H1 (cell line): ENCODE data around the gene CXCL1. TPM values are rescaled to one million over a fixed set of nuclear protein-coding genes. Genes with fewer than 3 reads are reported as not detected.

Experiments used
- CTCF ChIA-PET: fragments of 300-600 bp; sonication (Branson Sonifier 250); formaldehyde crosslinking; loops from one replicate; lab custom pipeline; 2021; ENCODE audit not compliant: partially characterized antibody; lab: Charles Lee
- POLR2A ChIA-PET: fragments of 300-600 bp; sonication (Branson Sonifier 250); formaldehyde crosslinking; loops from one replicate; lab custom pipeline; 2021; ENCODE audit warnings: inconsistent platforms; ENCODE audit not compliant: partially characterized antibody; lab: Charles Lee
- DNase-seq, 2 experiments: peaks; one replicate each; pipeline versions ENCODE4 v3.0.0 to v3.0.0-alpha.2; 2010 to 2022; ENCODE audit warnings: low spot score in 2 of 2, low read depth in 1 of 2, mixed read lengths in 1 of 2
- FAIRE-seq: peaks from 2 replicates; lab custom pipeline; 2011; peaks lifted over from hg19 to GRCh38; lab: Jason Lieb, UNC
- H2AFZ ChIP-seq: 2 replicates; pipeline ENCODE4 v1.8.1; 2012; ENCODE audit warnings: low read length, inconsistent platforms
- H2AK5ac ChIP-seq: 2 replicates; pipeline ENCODE4 v1.6.1; 2013; ENCODE audit warnings: low read depth, low read length
- H2BK120ac ChIP-seq: replicated peaks from 2 replicates; pipeline ENCODE3; 2013; ENCODE audit warnings: low read depth, low read length, inconsistent platforms
- H2BK12ac ChIP-seq: 2 replicates; pipeline ENCODE4 v1.6.1; 2013; ENCODE audit warnings: low read depth, low read length
- H2BK15ac ChIP-seq: 2 replicates; pipeline ENCODE4 v1.6.1; 2013; ENCODE audit warnings: low read length
- H2BK20ac ChIP-seq: 2 replicates; pipeline ENCODE4 v1.6.1; 2013; ENCODE audit warnings: low read length
- H2BK5ac ChIP-seq: 2 replicates; pipeline ENCODE4 v1.6.1; 2013; ENCODE audit warnings: low read depth, low read length
- H3K14ac ChIP-seq: 2 replicates; pipeline ENCODE4 v1.6.1; 2013; ENCODE audit warnings: inconsistent platforms; ENCODE audit not compliant: insufficient read length
- H3K18ac ChIP-seq: 2 replicates; pipeline ENCODE4 v1.6.1; 2013; ENCODE audit warnings: low read length; ENCODE audit errors: extremely low read depth
- H3K23ac ChIP-seq: 2 replicates; pipeline ENCODE4 v1.6.1; 2013; ENCODE audit warnings: inconsistent platforms; ENCODE audit not compliant: insufficient read length
- H3K23me2 ChIP-seq: 2 replicates; pipeline ENCODE4 v1.6.1; 2013; ENCODE audit warnings: low read depth, low read length
- H3K27ac ChIP-seq: 2 replicates; pipeline ENCODE4 v1.6.1; 2011; ENCODE audit warnings: low read depth, low read length, inconsistent platforms
- H3K27me3 ChIP-seq, 4 experiments: replicated peaks in 1 of 4; 1 replicate in 1 of 4; 2 replicates in 3 of 4; pipeline versions ENCODE4 v1.6.1 to v1.8.1; 2011 to 2013; ENCODE audit warnings: low read length in 3 of 4, mild to moderate bottlenecking in 3 of 4, inconsistent platforms in 2 of 4, mixed read lengths in 2 of 4, moderate library complexity in 1 of 4; ENCODE audit not compliant: control insufficient read depth in 3 of 4, insufficient read depth in 3 of 4; ENCODE audit errors: extremely low read depth in 1 of 4
- H3K36me3 ChIP-seq, 4 experiments: 2 replicates each; pipeline versions ENCODE4 v1.6.1 to v1.8.1; 2011 to 2013; ENCODE audit warnings: mild to moderate bottlenecking in 4 of 4, low read length in 3 of 4, moderate library complexity in 2 of 4, control low read depth in 1 of 4, inconsistent platforms in 1 of 4; ENCODE audit not compliant: insufficient read depth in 4 of 4, control insufficient read depth in 2 of 4
- H3K4ac ChIP-seq: replicated peaks from 2 replicates; pipeline ENCODE3; 2013; ENCODE audit warnings: low read length, low read depth, mixed read lengths, inconsistent platforms; ENCODE audit not compliant: insufficient read length
- H3K4me1 ChIP-seq, 4 experiments: replicated peaks in 1 of 4; 1 replicate in 1 of 4; 2 replicates in 3 of 4; pipeline versions ENCODE4 v1.6.1 to v1.8.1; 2011 to 2013; ENCODE audit warnings: low read length in 3 of 4, inconsistent platforms in 2 of 4, mixed read lengths in 1 of 4; ENCODE audit not compliant: insufficient read depth in 4 of 4, control insufficient read depth in 3 of 4
- H3K4me2 ChIP-seq, 2 experiments: 2 replicates each; pipeline versions ENCODE4 v1.6.1 to v1.8.1; 2011 to 2013; ENCODE audit warnings: low read depth in 2 of 2, low read length in 2 of 2, control low read depth in 1 of 2, inconsistent platforms in 1 of 2, mild to moderate bottlenecking in 1 of 2; ENCODE audit not compliant: insufficient read depth in 1 of 2
- H3K4me3 ChIP-seq, 4 experiments: fragments of 200-600, 300-600 bp in 1 of 4; sonication (generic), shearing (Covaris generic), sonication (Bioruptor Twin) in 1 of 4; 2 replicates each; pipeline versions ENCODE4 v1.5.1 to v1.8.1; 2011 to 2016; ENCODE audit warnings: low read length in 4 of 4, low read depth in 3 of 4, control low read depth in 2 of 4, inconsistent platforms in 2 of 4, mild to moderate bottlenecking in 2 of 4, mixed read lengths in 1 of 4, moderate library complexity in 1 of 4; ENCODE audit not compliant: insufficient read depth in 2 of 4; ENCODE audit errors: extremely low read depth in 1 of 4
- H3K56ac ChIP-seq: replicated peaks from 2 replicates; pipeline ENCODE3; 2013; ENCODE audit warnings: low read depth, mild to moderate bottlenecking, mixed read lengths, low read length, inconsistent platforms; ENCODE audit not compliant: insufficient read length
- H3K79me1 ChIP-seq: 2 replicates; pipeline ENCODE4 v1.6.1; 2013; ENCODE audit warnings: low read depth, low read length, control low read depth
- H3K79me2 ChIP-seq, 2 experiments: 2 replicates each; pipeline versions ENCODE4 v1.6.1 to v1.8.1; 2012 to 2013; ENCODE audit warnings: low read length in 2 of 2, mild to moderate bottlenecking in 2 of 2, inconsistent platforms in 1 of 2; ENCODE audit not compliant: insufficient read depth in 2 of 2, control insufficient read depth in 1 of 2
- H3K9ac ChIP-seq, 4 experiments: replicated peaks in 1 of 4; 1 replicate in 1 of 4; 2 replicates in 3 of 4; pipeline versions ENCODE4 v1.6.1 to v1.8.1; 2011 to 2013; ENCODE audit warnings: low read depth in 3 of 4, low read length in 3 of 4, control low read depth in 2 of 4, mild to moderate bottlenecking in 2 of 4, moderate library complexity in 2 of 4, inconsistent platforms in 1 of 4; ENCODE audit errors: extremely low read depth in 1 of 4
- H3K9me3 ChIP-seq, 2 experiments: 2 replicates each; pipeline versions ENCODE4 v1.6.1 to v1.8.1; 2012 to 2013; ENCODE audit warnings: mild to moderate bottlenecking in 2 of 2, moderate library complexity in 2 of 2, control low read depth in 1 of 2, inconsistent platforms in 1 of 2, low read depth in 1 of 2, low read length in 1 of 2, mixed read lengths in 1 of 2; ENCODE audit not compliant: insufficient read depth in 2 of 2
- H4K20me1 ChIP-seq, 2 experiments: replicated peaks in 1 of 2; 2 replicates each; pipeline versions ENCODE3 to v1.8.1; 2011 to 2013; ENCODE audit warnings: inconsistent platforms in 2 of 2, low read length in 2 of 2, mild to moderate bottlenecking in 1 of 2; ENCODE audit not compliant: insufficient read depth in 2 of 2, control insufficient read depth in 1 of 2
- H4K5ac ChIP-seq: 2 replicates; pipeline ENCODE4 v1.6.1; 2013; ENCODE audit warnings: low read length, low read depth, mixed read lengths, inconsistent platforms; ENCODE audit not compliant: insufficient read length
- H4K8ac ChIP-seq: 2 replicates; pipeline ENCODE4 v1.8.0; 2013; ENCODE audit warnings: mild to moderate bottlenecking, moderate library complexity, low read length, inconsistent platforms; ENCODE audit not compliant: insufficient read depth; ENCODE audit errors: extremely low read depth
- H4K91ac ChIP-seq: replicated peaks from 2 replicates; pipeline ENCODE3; 2013; ENCODE audit warnings: low read length, mixed read lengths, inconsistent platforms; ENCODE audit not compliant: insufficient read length
- CTBP2 ChIP-seq: IDR thresholded peaks from 2 replicates; pipeline ENCODE4 v1.7.0; 2011; ENCODE audit warnings: borderline replicate concordance, mild to moderate bottlenecking, moderate library complexity, mixed read lengths, low read length; ENCODE audit not compliant: insufficient read depth, insufficient read length
- HDAC2 ChIP-seq, 2 experiments: fragments of 300-600 bp in 1 of 2; sonication (generic) in 1 of 2; IDR thresholded peaks; 2 replicates each; pipeline ENCODE4 v1.6.1; 2011 to 2012; ENCODE audit warnings: low read depth in 2 of 2, low read length in 2 of 2, mild to moderate bottlenecking in 2 of 2, moderate library complexity in 2 of 2, borderline replicate concordance in 1 of 2, inconsistent platforms in 1 of 2
- HDAC6 ChIP-seq: IDR thresholded peaks from one replicate; pipeline ENCODE4 v1.7.1; 2012; ENCODE audit warnings: low read depth, mild to moderate bottlenecking, inconsistent platforms, low read length, moderate library complexity
- SIRT6 ChIP-seq: IDR thresholded peaks from one replicate; pipeline ENCODE4 v1.7.1; 2012; ENCODE audit warnings: low read length, inconsistent platforms
- SP2 ChIP-seq: IDR thresholded peaks from 2 replicates; pipeline ENCODE4 v1.6.1; 2012; ENCODE audit warnings: mild to moderate bottlenecking, low read length, inconsistent platforms
- SRF ChIP-seq: IDR thresholded peaks from 2 replicates; pipeline ENCODE4 v1.6.1; 2011; ENCODE audit warnings: mild to moderate bottlenecking, low read depth, low read length, moderate library complexity
- SUZ12 ChIP-seq: fragments of 200-600 bp; sonication (generic); IDR thresholded peaks from 2 replicates; pipeline ENCODE4 v1.6.1; 2012; ENCODE audit warnings: mild to moderate bottlenecking, inconsistent platforms, low read length, moderate library complexity, mixed read lengths
- TAF1 ChIP-seq: IDR thresholded peaks from 2 replicates; pipeline ENCODE4 v1.6.1; 2011; ENCODE audit warnings: mild to moderate bottlenecking, low read depth, low read length
- YY1 ChIP-seq: IDR thresholded peaks from 2 replicates; pipeline ENCODE4 v1.6.1; 2011; ENCODE audit warnings: low read depth, mild to moderate bottlenecking, low read length
- WGBS, 2 experiments: shearing (Covaris generic) in 1 of 2; methylation state at CpG; one replicate each; pipeline versions ENCODE4 v1.1.6 to v1.1.7; 2013 to 2015; ENCODE audit warnings: low lambda C conversion rate in 2 of 2, mixed read lengths in 2 of 2, inconsistent platforms in 1 of 2, low coverage in 1 of 2, missing lambda C conversion rate in 1 of 2; ENCODE audit not compliant: insufficient replicate concordance in 2 of 2, insufficient coverage in 1 of 2, insufficient read length in 1 of 2; ENCODE audit errors: extremely low coverage in 1 of 2, missing lambda C conversion rate in 1 of 2; 5-methylcytosine and 5-hydroxymethylcytosine counted together
- long read RNA-seq, 2 experiments: library from RNA in 1 of 2; library from capped mRNA in 1 of 2; stranded (forward); transcript quantifications; one replicate each; pipeline ENCODE4 v2.0.0, GENCODE V29; 2021; ENCODE audit warnings: inconsistent platforms in 1 of 2
- polyA minus RNA-seq, 3 experiments: library from RNA; depleted of rRNA, polyadenylated mRNA; stranded (reverse); fragments of >200 nt; gene quantifications; 1 replicate in 2 of 3; 2 replicates in 1 of 3; pipeline ENCODE4 v1.2.3, GENCODE V29; 2011
- polyA plus RNA-seq, 7 experiments: library from polyadenylated mRNA; depleted of rRNA in 3 of 7; stranded (reverse) in 5 of 7; unstranded in 2 of 7; fragments of >200 nt in 5 of 7; fragments of 200-250 nt in 2 of 7; gene quantifications; 1 replicate in 5 of 7; 2 replicates in 1 of 7; 4 replicates in 1 of 7; pipeline versions ENCODE4 v1.2.1 to v1.2.3, GENCODE V29; 2011 to 2013; ENCODE audit warnings: missing spikeins in 2 of 7, mixed read lengths in 2 of 7
- total RNA-seq: library from RNA; stranded (reverse); fragmentation: NEBNext Ultra II Directional; extraction: Animal tissue kit (Norgen Biotek cat#: 25700); gene quantifications from 2 replicates; pipeline ENCODE4 v1.2.1, GENCODE V29; 2021

The CXCL1 gene
- 0.69 and 0.80 TPM in 2 replicates for total RNA-seq
- 0.77 and 1.2 TPM in 2 replicates for polyA plus RNA-seq (2011; rRNA removed)
- polyA plus RNA-seq (2011; cell fraction: cytosol; rRNA removed): 0.62 TPM
- polyA plus RNA-seq (2011; cell fraction: nucleus; rRNA removed): 0.46 TPM
- polyA plus RNA-seq (2012, experiment 1 of 2): 0.68 to 1.2 TPM (median 0.93 TPM) in 4 replicates
- polyA plus RNA-seq (2012, experiment 2 of 2): 0.58 TPM
- 2.8 TPM for polyA plus RNA-seq (2013, experiment 1 of 2)
- polyA plus RNA-seq (2013, experiment 2 of 2): 3.1 TPM
- 0.57 and 0.59 TPM in 2 replicates for polyA minus RNA-seq (2011; rRNA and poly(A)+ RNA removed)
- 3.1 TPM for polyA minus RNA-seq (2011; cell fraction: cytosol; rRNA and poly(A)+ RNA removed)
- polyA minus RNA-seq (2011; cell fraction: nucleus; rRNA and poly(A)+ RNA removed): 1.00 TPM
- long read RNA-seq, experiment 1: 0 reads
- long read RNA-seq, experiment 2: 0 reads

DNA sequence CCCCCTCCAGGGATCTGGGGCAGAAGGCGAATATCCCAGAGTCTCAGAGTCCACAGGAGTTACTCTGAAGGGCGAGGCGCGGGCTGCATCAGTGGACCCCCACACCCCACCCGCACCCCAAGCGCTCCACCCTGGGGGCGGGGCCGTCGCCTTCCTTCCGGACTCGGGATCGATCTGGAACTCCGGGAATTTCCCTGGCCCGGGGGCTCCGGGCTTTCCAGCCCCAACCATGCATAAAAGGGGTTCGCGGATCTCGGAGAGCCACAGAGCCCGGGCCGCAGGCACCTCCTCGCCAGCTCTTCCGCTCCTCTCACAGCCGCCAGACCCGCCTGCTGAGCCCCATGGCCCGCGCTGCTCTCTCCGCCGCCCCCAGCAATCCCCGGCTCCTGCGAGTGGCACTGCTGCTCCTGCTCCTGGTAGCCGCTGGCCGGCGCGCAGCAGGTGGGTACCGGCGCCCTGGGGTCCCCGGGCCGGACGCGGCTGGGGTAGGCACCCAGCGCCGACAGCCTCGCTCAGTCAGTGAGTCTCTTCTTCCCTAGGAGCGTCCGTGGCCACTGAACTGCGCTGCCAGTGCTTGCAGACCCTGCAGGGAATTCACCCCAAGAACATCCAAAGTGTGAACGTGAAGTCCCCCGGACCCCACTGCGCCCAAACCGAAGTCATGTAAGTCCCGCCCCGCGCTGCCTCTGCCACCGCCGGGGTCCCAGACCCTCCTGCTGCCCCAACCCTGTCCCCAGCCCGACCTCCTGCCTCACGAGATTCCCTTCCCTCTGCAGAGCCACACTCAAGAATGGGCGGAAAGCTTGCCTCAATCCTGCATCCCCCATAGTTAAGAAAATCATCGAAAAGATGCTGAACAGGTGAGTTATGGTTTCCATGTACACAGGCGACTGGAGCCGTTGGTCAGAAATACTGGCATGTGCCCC lies at the start of gene CXCL1:
TSS of gene CXCL1 (plus strand) at position 264 of the 926 bp plus-strand sequence. CDS start at position 342, 78 bp downstream.
- Histone ChIP-seq H3K4me2 (peak within 1 kb of the TSS; percentile 70 to 92), H4K91ac (no peak within 1 kb of the TSS), H3K18ac (peak within 1 kb of the TSS; percentile 55; the same call in 1 of the 2 replicates), H3K9ac (peak within 1 kb of the TSS in 1 of 4 experiments; percentile 40; a peak in 1 of 7 replicates), H2BK12ac (peak within 1 kb of the TSS; percentile 82; the same call in 1 of the 2 replicates), H3K27me3 (peaks cover 0 to 22% (median 11%) of the 10 kb centered on the region in 4 experiments; a peak in 6 of 7 replicates), H3K4me3 (peak within 1 kb of the TSS; percentile 30 to 76 (median 57)), H3K14ac (no peak within 1 kb of the TSS), H4K5ac (no peak within 1 kb of the TSS), H2BK20ac (no peak within 1 kb of the TSS), H3K23ac (no peak within 1 kb of the TSS), H2BK15ac (peak within 1 kb of the TSS; percentile 13; the same call in 1 of the 2 replicates), H3K4me1 (peaks cover 0 to 4% (median 2%) of the 10 kb centered on the region in 4 experiments; a peak in 3 of 7 replicates), H3K79me1 (no peaks in the 10 kb centered on the region), H3K79me2 (no peaks in the 10 kb centered on the region), H2AFZ (peak within 1 kb of the TSS; percentile 89), H4K8ac (peak within 1 kb of the TSS; percentile 82), H2AK5ac (no peak within 1 kb of the TSS), H2BK120ac (no peak within 1 kb of the TSS), H2BK5ac (no peak within 1 kb of the TSS; the same call in 1 of the 2 replicates), H3K4ac (no peak within 1 kb of the TSS), H3K9me3 (no peaks in the 10 kb centered on the region), H3K56ac (no peak within 1 kb of the TSS), H3K23me2 (peaks cover 5% of the 10 kb centered on the region; the same call in 1 of the 2 replicates), H4K20me1 (no peaks in the 10 kb centered on the region), H3K36me3 (no peaks in the 10 kb centered on the region), H3K27ac (no peak within 1 kb of the TSS)
- ChIA-PET POLR2A (interaction anchor here (0.9 to 1.5 kb wide), 2 partner anchors 10 to 24 kb away, joined by 3 to 4 read pairs; no protein-coding TSS in a partner anchor), CTCF (interaction anchor here (0.6 to 3.2 kb wide), 7 partner anchors 16 to 300 kb away, joined by 3 to 19 read pairs (median 3); partner anchors contain the start of gene PF4V1)
- FAIRE-seq (no peak), DNase-seq (peak in 1 of 2 experiments; percentile 70)
- WGBS, 2 experiments: 11% methylated on average over 44 of the region's 61 CpGs; no CpG with 5 or more reads in 1 of the 2 experiments
- no peak for TF ChIP-seq SRF
- TF ChIP-seq HDAC2 (IDR thresholded peaks at IDR 0.05; ENCODE audit: borderline replicate concordance in 1 of 2, low read depth in 2 of 2, low read length in 2 of 2): no peak
- TF ChIP-seq YY1: no peak
- TF ChIP-seq SUZ12: no peak
- TF ChIP-seq SP2: no peak
- no peak for TF ChIP-seq CTBP2
- TF ChIP-seq HDAC6: no peak
- TF ChIP-seq SIRT6: no peak
- TF ChIP-seq TAF1: no peak
